GM12864 (cell line): Measurements from ENCODE around the gene CTNNA3.

Experiments
- DNase-seq: peaks from one replicate; pipeline ENCODE4 v3.0.0-alpha.2; 2011; ENCODE audit warnings: low read depth
- H3K4me3 ChIP-seq: 2 replicates; pipeline ENCODE4 v1.5.1; 2011; ENCODE audit warnings: mild to moderate bottlenecking, low read depth, low read length, control low read depth
- TF ChIP-seq, protein P1 (sequence below): IDR thresholded peaks from 2 replicates; pipeline ENCODE4 v1.5.1; 2011; ENCODE audit warnings: low read depth, mild to moderate bottlenecking, moderate library complexity, low read length, control low read depth, inconsistent platforms; ENCODE audit errors: missing control alignments

The CTNNA3 gene

DNA sequence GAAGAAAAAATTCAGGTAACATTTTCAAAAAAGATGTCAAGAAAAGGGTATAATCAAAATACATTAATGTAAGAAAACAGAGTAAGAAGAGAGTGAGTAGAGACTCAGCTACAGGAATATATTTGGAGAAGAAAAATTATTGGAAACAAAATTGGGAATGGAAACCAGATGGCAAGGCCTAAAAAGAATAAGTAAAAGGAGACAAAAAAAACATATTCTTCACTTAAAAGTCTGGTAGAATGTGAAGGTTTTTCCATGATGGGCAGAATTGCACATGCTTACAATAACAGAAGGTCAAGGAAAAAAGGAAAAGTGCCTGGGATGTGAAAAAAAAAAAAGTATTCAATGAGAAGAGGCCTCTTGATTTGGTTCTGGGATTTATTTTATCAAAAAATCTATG lies 1832.0 kb downstream of the CTNNA3 start:
- TF ChIP-seq, protein P1, sequence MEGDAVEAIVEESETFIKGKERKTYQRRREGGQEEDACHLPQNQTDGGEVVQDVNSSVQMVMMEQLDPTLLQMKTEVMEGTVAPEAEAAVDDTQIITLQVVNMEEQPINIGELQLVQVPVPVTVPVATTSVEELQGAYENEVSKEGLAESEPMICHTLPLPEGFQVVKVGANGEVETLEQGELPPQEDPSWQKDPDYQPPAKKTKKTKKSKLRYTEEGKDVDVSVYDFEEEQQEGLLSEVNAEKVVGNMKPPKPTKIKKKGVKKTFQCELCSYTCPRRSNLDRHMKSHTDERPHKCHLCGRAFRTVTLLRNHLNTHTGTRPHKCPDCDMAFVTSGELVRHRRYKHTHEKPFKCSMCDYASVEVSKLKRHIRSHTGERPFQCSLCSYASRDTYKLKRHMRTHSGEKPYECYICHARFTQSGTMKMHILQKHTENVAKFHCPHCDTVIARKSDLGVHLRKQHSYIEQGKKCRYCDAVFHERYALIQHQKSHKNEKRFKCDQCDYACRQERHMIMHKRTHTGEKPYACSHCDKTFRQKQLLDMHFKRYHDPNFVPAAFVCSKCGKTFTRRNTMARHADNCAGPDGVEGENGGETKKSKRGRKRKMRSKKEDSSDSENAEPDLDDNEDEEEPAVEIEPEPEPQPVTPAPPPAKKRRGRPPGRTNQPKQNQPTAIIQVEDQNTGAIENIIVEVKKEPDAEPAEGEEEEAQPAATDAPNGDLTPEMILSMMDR = no peak
- no peak overlapping the region for H3K4me3 ChIP-seq
- DNase-seq = no peak
